ENCODE measurements around the gene FOXL2.

Gene FOXL2

GRCh38 chr3:138945709-138946662, 951 bp downstream of the FOXL2 start:
- DNase-seq (ENCODE audit: low spot score): no peak

- no peak for DNase-seq (ENCODE audit: low spot score)
Observed at GRCh38 chr3:138944929-138945708, 1.8 kb downstream of the FOXL2 start.

GRCh38 chr3:138944654-138944928, 2.3 kb downstream of the FOXL2 start:
- DNase-seq (ENCODE audit: low spot score): no peak

GRCh38 chr3:138943724-138944653, 2.9 kb downstream of the FOXL2 start:
- no peak for DNase-seq (ENCODE audit: low spot score)

GRCh38 chr3:138942861-138943623, 3.9 kb downstream of the FOXL2 start:
- DNase-seq (ENCODE audit: low spot score): no peak

- DNase-seq (ENCODE audit: low spot score): no peak
Observed at GRCh38 chr3:138942271-138942670, 4.7 kb downstream of the FOXL2 start.

GRCh38 chr3:138941259-138941885, 5.6 kb downstream of the FOXL2 start:
- no peak for DNase-seq (ENCODE audit: low spot score)

GRCh38 chr3:138940446-138940845, 6.5 kb downstream of the FOXL2 start:
- DNase-seq (ENCODE audit: low spot score): no peak

GRCh38 chr3:138939561-138940241, 7.2 kb downstream of the FOXL2 start:
- no peak for DNase-seq (ENCODE audit: low spot score)

GRCh38 chr3:138938877-138939560, 7.9 kb downstream of the FOXL2 start:
- no peak for DNase-seq (ENCODE audit: low spot score)

- DNase-seq (ENCODE audit: low spot score): no peak
Observed at GRCh38 chr3:138938056-138938876, 8.7 kb downstream of the FOXL2 start.

GRCh38 chr3:138937690-138938055, 9.3 kb downstream of the FOXL2 start:
- no peak for DNase-seq (ENCODE audit: low spot score)

- DNase-seq (ENCODE audit: low spot score): no peak
Observed at GRCh38 chr3:138936741-138937689, 9.9 kb downstream of the FOXL2 start.

GRCh38 chr3:138935863-138936740, 10.8 kb downstream of the FOXL2 start:
- DNase-seq (ENCODE audit: low spot score): no peak

GRCh38 chr3:138935505-138935862, 11.5 kb downstream of the FOXL2 start:
- DNase-seq (ENCODE audit: low spot score): no peak

- no peak for DNase-seq (ENCODE audit: low spot score)
Observed at GRCh38 chr3:138933981-138934691, 12.8 kb downstream of the FOXL2 start.

All from pons (tissue), 1 donor.